K562 (cell line): ENCODE measurements around the gene CHIC1. TPM values are rescaled to one million over a fixed set of nuclear protein-coding genes. Genes with fewer than 3 reads are reported as not detected.

Source experiments
- ATAC-seq: fragments of 200-7000 bp; cut with Tn5 transposase; 3 replicates; pipeline ENCODE4 v1.9.1; 2020; ENCODE audit warnings: moderate library complexity
- BruUV-seq: library from RNA; stranded (reverse); fragments of 400-500 nt; replicated peaks from 2 replicates; lab custom pipeline; 2021; lab: Mats Ljungman, UMichigan
- CTCF ChIA-PET: fragments of 300-600 bp; formaldehyde crosslinking; extraction: SDS; loops from one replicate; lab custom pipeline; 2021; ENCODE audit warnings: low intra/inter-chr PET ratio; lab: Yijun Ruan, JAX
- POLR2A ChIA-PET: fragments of 300-600, 350-650 bp; sonication (Branson Sonifier 250); formaldehyde crosslinking; extraction: SDS; loops from one replicate; lab custom pipeline; 2021; ENCODE audit warnings: antibody characterized with exemption, inconsistent platforms; lab: Yijun Ruan, JAX
- DNase-seq, 4 experiments: peaks; one replicate each; pipeline versions ENCODE4 v3.0.0 to v3.0.0-alpha.2; 2011 to 2018; ENCODE audit warnings: low spot score in 3 of 4, mixed read lengths in 3 of 4; ENCODE audit errors: extremely low read depth in 1 of 4
- FAIRE-seq: peaks from 2 replicates; lab custom pipeline; 2011; peaks lifted over from hg19 to GRCh38; lab: Jason Lieb, UNC
- H2AFZ ChIP-seq: 2 replicates; pipeline ENCODE4 v1.6.0; 2011; ENCODE audit warnings: low read depth, low read length, control low read depth, inconsistent platforms
- H3K27ac ChIP-seq: fragments of 200-600 bp; 3 replicates; pipeline ENCODE4 v1.8.0; 2011; ENCODE audit warnings: low read depth, mild to moderate bottlenecking, control low read depth, inconsistent platforms, low read length, moderate library complexity, mixed read lengths; ENCODE audit errors: extremely low read depth
- H3K27me3 ChIP-seq, 2 experiments: fragments of 300-600 bp in 1 of 2; 2 replicates in 1 of 2; 3 replicates in 1 of 2; pipeline versions ENCODE4 v1.6.0 to v1.8.0; 2011; ENCODE audit warnings: inconsistent platforms in 2 of 2, low read length in 2 of 2, mild to moderate bottlenecking in 1 of 2, mixed read lengths in 1 of 2, moderate library complexity in 1 of 2; ENCODE audit not compliant: control insufficient read depth in 2 of 2, insufficient read depth in 2 of 2
- H3K36me3 ChIP-seq: fragments of 300-600 bp; 3 replicates; pipeline ENCODE4 v1.8.0; 2011; ENCODE audit warnings: mild to moderate bottlenecking, low read length, inconsistent platforms; ENCODE audit not compliant: control insufficient read depth, insufficient read depth
- H3K4me1 ChIP-seq, 2 experiments: fragments of 200-600 bp in 1 of 2; replicated peaks in 1 of 2; 2 replicates in 1 of 2; 3 replicates in 1 of 2; pipeline versions ENCODE4 v1.5.1 to v1.8.0; 2011; ENCODE audit warnings: inconsistent platforms in 2 of 2, low read length in 2 of 2, mild to moderate bottlenecking in 1 of 2, mixed read lengths in 1 of 2, moderate library complexity in 1 of 2; ENCODE audit not compliant: control insufficient read depth in 2 of 2, insufficient read depth in 2 of 2
- H3K4me2 ChIP-seq: 2 replicates; pipeline ENCODE4 v1.6.1; 2011; ENCODE audit warnings: low read length, control low read depth, inconsistent platforms, mixed read lengths; ENCODE audit not compliant: insufficient read depth
- H3K4me3 ChIP-seq: fragments of 200-600 bp; sonication (generic), shearing (Covaris generic); 2 replicates; pipeline ENCODE4 v1.5.1; 2016; ENCODE audit warnings: control low read depth, inconsistent platforms
- H3K79me2 ChIP-seq: fragments of 200-600 bp; 3 replicates; pipeline ENCODE4 v1.8.0; 2011; ENCODE audit warnings: low read length, inconsistent platforms; ENCODE audit not compliant: control insufficient read depth, insufficient read depth
- H3K9ac ChIP-seq, 2 experiments: 2 replicates each; pipeline versions ENCODE4 v1.6.0 to v1.6.1; 2011; ENCODE audit warnings: low read depth in 2 of 2, low read length in 2 of 2, control low read depth in 1 of 2, inconsistent platforms in 1 of 2, mild to moderate bottlenecking in 1 of 2, mixed read lengths in 1 of 2; ENCODE audit not compliant: insufficient read depth in 1 of 2
- H3K9me1 ChIP-seq: one replicate; pipeline ENCODE4 v1.6.0; 2011; ENCODE audit warnings: inconsistent platforms, mild to moderate bottlenecking, low read length, moderate library complexity; ENCODE audit not compliant: control insufficient read depth, insufficient read depth
- H3K9me3 ChIP-seq: replicated peaks from 2 replicates; pipeline ENCODE4 v1.5.1; 2011; ENCODE audit warnings: low read depth, low read length, inconsistent platforms; ENCODE audit not compliant: control insufficient read depth, insufficient read depth
- H4K20me1 ChIP-seq: replicated peaks from 2 replicates; pipeline ENCODE4 v1.6.1; 2011; ENCODE audit warnings: low read length, inconsistent platforms, mixed read lengths; ENCODE audit not compliant: control insufficient read depth, insufficient read depth
- BMI1 ChIP-seq: fragments of 150-350 bp; IDR thresholded peaks from 2 replicates; pipeline ENCODE4 v1.6.1; 2014; ENCODE audit warnings: low read length
- CBX2 ChIP-seq: fragments of 200-600 bp; sonication (generic); IDR thresholded peaks from one replicate; pipeline ENCODE4 v1.6.1; 2012; ENCODE audit warnings: mild to moderate bottlenecking, low read length, inconsistent platforms; ENCODE audit not compliant: insufficient read depth, poor library complexity, severe bottlenecking
- CHCHD3 ChIP-seq: fragments of 250-450 bp; sonication (Bioruptor Pico); IDR thresholded peaks from 2 replicates; pipeline ENCODE4 v2.1.2; 2022; ENCODE audit warnings: mild to moderate bottlenecking
- CHD2 ChIP-seq: IDR thresholded peaks from 2 replicates; pipeline ENCODE4 v1.6.1; 2011; ENCODE audit warnings: low read depth, low read length
- FOSL1 ChIP-seq: fragments of 200-800 bp; sonication (Bioruptor generic); conservative IDR thresholded peaks from 2 replicates; pipeline ENCODE4 v1.6.1; 2016; ENCODE audit warnings: missing genetic modification characterization, missing compliant biosample characterization
- GTF2E2 ChIP-seq: fragments of 200-800 bp; sonication (Bioruptor generic); IDR thresholded peaks from 2 replicates; pipeline ENCODE4 v1.6.1; 2016; ENCODE audit warnings: missing genetic modification characterization, missing compliant biosample characterization
- KLF1 ChIP-seq: fragments of 450-650 bp; IDR thresholded peaks from 2 replicates; pipeline ENCODE4 v1.6.1; 2016; ENCODE audit warnings: missing genetic modification characterization, missing compliant biosample characterization
- MBD1 ChIP-seq: fragments of 250-450 bp; sonication (Bioruptor Pico); IDR thresholded peaks from 2 replicates; pipeline ENCODE4 v1.8.0; 2022; ENCODE audit warnings: inconsistent platforms
- MCM7 ChIP-seq, 2 experiments: fragments of 450-650 bp; IDR thresholded peaks; 2 replicates each; pipeline ENCODE4 v1.6.1; 2016 to 2018
- MEIS2 ChIP-seq: fragments of 450-650 bp; IDR thresholded peaks from 2 replicates; pipeline ENCODE4 v1.6.1; 2014; ENCODE audit warnings: mild to moderate bottlenecking; ENCODE audit not compliant: partially characterized antibody
- MLX ChIP-seq, 2 experiments: fragments of 450-650 bp in 1 of 2; sonication (generic) in 1 of 2; formaldehyde crosslinking; conservative IDR thresholded peaks; 2 replicates each; pipeline versions ENCODE4 v1.4.0 to v1.8.1; 2020 to 2022; ENCODE audit warnings: mild to moderate bottlenecking in 1 of 2, missing genetic modification reagents in 1 of 2
- NFXL1 ChIP-seq: fragments of 450-650 bp; formaldehyde crosslinking; IDR thresholded peaks from 2 replicates; pipeline ENCODE4 v1.4.0; 2021; ENCODE audit warnings: mild to moderate bottlenecking
- RFX1 ChIP-seq: fragments of 450-650 bp; IDR thresholded peaks from 2 replicates; pipeline ENCODE4 v1.6.1; 2016; ENCODE audit warnings: mild to moderate bottlenecking, moderate library complexity
- SAFB ChIP-seq: fragments of 200-400 bp; formaldehyde crosslinking; IDR thresholded peaks from 2 replicates; pipeline ENCODE4 v1.6.1; 2017; ENCODE audit warnings: low read depth, low read length, borderline replicate concordance
- ZBTB9 ChIP-seq: fragments of 450-650 bp; formaldehyde crosslinking; IDR thresholded peaks from 2 replicates; pipeline ENCODE4 v1.4.0; 2020; ENCODE audit warnings: mild to moderate bottlenecking, moderate library complexity
- ZEB2 ChIP-seq: fragments of 450-650 bp; IDR thresholded peaks from 2 replicates; pipeline ENCODE4 v1.6.1; 2016
- ZNF76 ChIP-seq: fragments of 250-450 bp; sonication (Bioruptor Pico); IDR thresholded peaks from 2 replicates; pipeline ENCODE4 v1.4.0; 2020; ENCODE audit warnings: mild to moderate bottlenecking, moderate library complexity, borderline replicate concordance
- ZNF764 ChIP-seq: fragments of 250-450 bp; sonication (Bioruptor Pico); IDR thresholded peaks from 2 replicates; pipeline ENCODE4 v1.4.0; 2020; ENCODE audit warnings: low read depth, mild to moderate bottlenecking, moderate library complexity
- in situ Hi-C: fragments of 300-500 bp; cut with MboI; formaldehyde crosslinking; loops from 4 replicates; pipeline ENCODE4 v1.15.0; 2018; ENCODE audit warnings: inconsistent platforms, mixed read lengths
- intact Hi-C: fragments of 100-400 bp; cut with micrococcal nuclease; formaldehyde crosslinking; loops from 2 replicates; pipeline ENCODE4 v1.14.2; 2022
- polyA plus RNA-seq, 8 experiments: library from polyadenylated mRNA; depleted of rRNA in 4 of 8; stranded (reverse) in 5 of 8; unstranded in 3 of 8; fragments of >200 nt; fragmentation: Nextera tagmentation in 2 of 8; fragmentation: Illumina TruSeq in 1 of 8; extraction: Ambion mirVana in 2 of 8; extraction: Trizol in 1 of 8; gene quantifications; 2 replicates each; pipeline versions ENCODE4 v1.2.1 to v1.2.3, GENCODE V29; 2011 to 2014; ENCODE audit warnings: inconsistent platforms in 1 of 8, missing spikeins in 1 of 8
- total RNA-seq, 7 experiments: library from RNA; depleted of rRNA in 6 of 7; stranded (reverse); fragments of >200 nt in 6 of 7; fragmentation: Illumina TruSeq in 2 of 7; extraction: Trizol in 2 of 7; gene quantifications; 2 replicates each; pipeline versions ENCODE4 v1.2.1 to v1.2.3, GENCODE V29; 2011 to 2021; ENCODE audit warnings: low replicate concordance in 1 of 7

CHIC1 gene
- total and polyA plus RNA-seq, 9 of the 15 experiments (the other 6 are each of a cell fraction or from before 2014, with no cell fraction given), result 0.10 to 1.5 (median 1.1) TPM

DNA sequence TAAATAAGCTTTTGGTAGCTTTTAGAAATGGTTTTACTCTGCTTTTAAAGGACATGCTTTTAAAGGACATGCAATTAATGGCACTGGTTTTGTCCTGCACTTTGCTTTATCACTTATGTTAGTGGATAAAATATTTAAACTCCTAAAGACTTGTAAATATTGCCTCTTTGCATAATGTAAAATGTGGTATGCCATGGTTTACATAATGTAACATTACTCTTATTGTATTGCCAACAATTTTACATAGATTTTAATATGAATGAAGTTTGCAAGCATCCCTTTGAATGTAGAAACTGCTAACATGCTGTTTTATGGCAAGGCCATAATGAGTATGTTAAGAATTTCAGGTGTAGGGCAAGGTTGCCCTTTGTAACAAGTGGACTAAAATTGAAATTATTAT lies 118.4 kb downstream of the CHIC1 start:
- no peak overlapping the region for H3K4me3 ChIP-seq
- BruUV-seq, result no TSS peak
- TF ChIP-seq RFX1, result no peak
- TF ChIP-seq CHD2, result no peak
- TF ChIP-seq ZNF764 (CRISPR knock-in tag), result no peak
- no peak for TF ChIP-seq KLF1 (tag)
- no peak for TF ChIP-seq CHCHD3 (CRISPR knock-in tag)
- TF ChIP-seq MLX (CRISPR knock-in tag; conservative IDR thresholded peaks at IDR 0.05), result no peak
- TF ChIP-seq GTF2E2 (tag), result no peak
- TF ChIP-seq ZNF76 (CRISPR knock-in tag), result no peak
- no peak for TF ChIP-seq MEIS2
- TF ChIP-seq BMI1, result no peak
- TF ChIP-seq ZBTB9 (CRISPR knock-in tag), result no peak
- no peak for TF ChIP-seq FOSL1
- TF ChIP-seq MBD1 (CRISPR knock-in tag), result no peak
- TF ChIP-seq SAFB, result no peak
- TF ChIP-seq NFXL1, result no peak
- TF ChIP-seq CBX2, result no peak
- TF ChIP-seq ZEB2, result no peak
- TF ChIP-seq MCM7 (IDR thresholded peaks at IDR 0.05), result no peak
- CTCF ChIA-PET, result no interaction called here
- no peak for ATAC-seq
- no peak overlapping the region for H3K9ac ChIP-seq
- no peak overlapping the region for H3K4me2 ChIP-seq
- no peaks in the 10 kb centered on the region for H3K79me2 ChIP-seq
- H2AFZ ChIP-seq, result no peak overlapping the region
- in situ Hi-C loops (no loop called here), intact Hi-C loops (no loop called here)
- H3K4me1 ChIP-seq, result no peaks in the 10 kb centered on the region
- H3K36me3 ChIP-seq, result no peaks in the 10 kb centered on the region
- DNase-seq, result no peak
- H3K9me3 ChIP-seq, result no peaks in the 10 kb centered on the region
- H4K20me1 ChIP-seq, result no peaks in the 10 kb centered on the region
- POLR2A ChIA-PET, result no interaction called here
- H3K27ac ChIP-seq, result no peak overlapping the region
- FAIRE-seq, result no peak
- no peaks in the 10 kb centered on the region for H3K27me3 ChIP-seq
- no peaks in the 10 kb centered on the region for H3K9me1 ChIP-seq
